Calu3 (cell line): ENCODE results near the gene GLIS1. TPM values are rescaled to one million over a fixed set of nuclear protein-coding genes. Genes with fewer than 3 reads are reported as not detected.

Experiments
- BruUV-seq: library from RNA; stranded (reverse); fragments of 400-500 nt; replicated peaks from 2 replicates; lab custom pipeline; 2021; lab: Mats Ljungman, UMichigan
- CTCF ChIA-PET: fragments of 300-600 bp; sonication (Branson Sonifier 250); formaldehyde crosslinking; loops from one replicate; lab custom pipeline; 2022; ENCODE audit warnings: antibody characterized with exemption; lab: Charles Lee
- DNase-seq: peaks from one replicate; pipeline ENCODE4 v3.0.0; 2022
- H3K27ac Mint-ChIP-seq: one replicate; pipeline ENCODE4 v1.8.0; 2022; ENCODE audit warnings: mixed read lengths; ENCODE audit not compliant: unreplicated experiment
- H3K27me3 Mint-ChIP-seq: one replicate; pipeline ENCODE4 v1.8.0; 2022; ENCODE audit warnings: mixed read lengths; ENCODE audit not compliant: unreplicated experiment
- H3K36me3 Mint-ChIP-seq: one replicate; pipeline ENCODE4 v1.8.0; 2022; ENCODE audit warnings: mild to moderate bottlenecking, moderate library complexity, mixed read lengths; ENCODE audit not compliant: insufficient read depth, unreplicated experiment
- H3K4me1 Mint-ChIP-seq: one replicate; pipeline ENCODE4 v1.8.0; 2022; ENCODE audit warnings: mild to moderate bottlenecking, low read depth, mixed read lengths; ENCODE audit not compliant: unreplicated experiment
- H3K4me3 Mint-ChIP-seq: one replicate; pipeline ENCODE4 v1.8.0; 2022; ENCODE audit warnings: mild to moderate bottlenecking, low read depth, moderate library complexity, mixed read lengths; ENCODE audit not compliant: unreplicated experiment
- H3K9me3 Mint-ChIP-seq: one replicate; pipeline ENCODE4 v1.8.0; 2022; ENCODE audit warnings: low read depth, mixed read lengths; ENCODE audit not compliant: unreplicated experiment
- CTCF ChIP-seq: fragments of 200-600 bp; IDR thresholded peaks from one replicate; pipeline ENCODE4 v1.8.0; 2022; ENCODE audit warnings: antibody characterized with exemption; ENCODE audit not compliant: unreplicated experiment
- intact Hi-C: fragments of 100-400 bp; cut with micrococcal nuclease; formaldehyde crosslinking; loops from one replicate; pipeline ENCODE4 v1.10.0; 2022; ENCODE audit not compliant: unreplicated experiment
- total RNA-seq: library from RNA; stranded (reverse); gene quantifications from 2 replicates; pipeline ENCODE4 v1.2.3, GENCODE V29; 2022

The GLIS1 gene
- total RNA-seq, 1 experiment from 2014 or later: not detected

DNA sequence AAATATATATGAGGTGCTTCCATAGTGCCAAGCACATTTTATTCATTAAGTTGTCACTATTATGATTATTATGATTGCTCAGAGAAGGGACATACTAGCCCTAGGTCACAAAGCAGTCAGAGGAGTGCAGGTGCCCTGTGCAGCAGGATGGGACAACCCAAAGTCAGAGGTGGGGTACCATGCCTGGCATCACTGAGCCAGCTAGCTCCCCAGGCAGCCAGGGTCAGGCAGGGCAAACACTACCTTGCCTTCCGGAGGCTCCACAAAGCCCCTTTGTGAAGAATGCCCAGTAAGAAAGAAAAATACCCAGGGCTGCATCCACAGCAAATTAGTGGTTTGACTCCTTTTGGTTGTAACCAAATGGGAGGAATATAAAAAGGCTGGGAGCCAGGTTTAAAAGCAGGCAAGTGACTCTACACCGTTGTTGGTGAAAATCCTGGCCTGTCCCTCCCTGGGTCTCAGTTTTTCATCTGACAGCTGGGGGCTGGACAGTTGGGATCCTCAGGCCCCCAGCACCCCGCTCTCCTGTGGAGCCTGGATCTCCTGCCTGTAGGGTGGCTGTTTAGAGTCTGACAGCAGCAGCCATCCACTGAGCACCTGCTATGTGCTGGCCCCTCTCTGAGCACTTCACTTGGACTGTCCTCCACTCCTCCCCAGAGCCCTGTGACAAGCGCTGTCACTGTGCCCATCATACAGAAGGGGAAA is 98.8 kb downstream of the GLIS1 start:
- Mint-ChIP-seq H3K27me3 (peaks cover 89% of the 10 kb centered on the region), H3K4me1 (no peaks in the 10 kb centered on the region), H3K36me3 (no peaks in the 10 kb centered on the region), H3K9me3 (no peaks in the 10 kb centered on the region), H3K4me3 (no peak overlapping the region), H3K27ac (no peak overlapping the region)
- BruUV-seq: no TSS peak
- CTCF ChIA-PET: no interaction called here
- no peak for TF ChIP-seq CTCF
- intact Hi-C loops: loop anchor here (1.0 to 5.0 kb wide), 2 partner anchors 42 to 112 kb away; no protein-coding TSS in a partner anchor
- no peak for DNase-seq

DNA sequence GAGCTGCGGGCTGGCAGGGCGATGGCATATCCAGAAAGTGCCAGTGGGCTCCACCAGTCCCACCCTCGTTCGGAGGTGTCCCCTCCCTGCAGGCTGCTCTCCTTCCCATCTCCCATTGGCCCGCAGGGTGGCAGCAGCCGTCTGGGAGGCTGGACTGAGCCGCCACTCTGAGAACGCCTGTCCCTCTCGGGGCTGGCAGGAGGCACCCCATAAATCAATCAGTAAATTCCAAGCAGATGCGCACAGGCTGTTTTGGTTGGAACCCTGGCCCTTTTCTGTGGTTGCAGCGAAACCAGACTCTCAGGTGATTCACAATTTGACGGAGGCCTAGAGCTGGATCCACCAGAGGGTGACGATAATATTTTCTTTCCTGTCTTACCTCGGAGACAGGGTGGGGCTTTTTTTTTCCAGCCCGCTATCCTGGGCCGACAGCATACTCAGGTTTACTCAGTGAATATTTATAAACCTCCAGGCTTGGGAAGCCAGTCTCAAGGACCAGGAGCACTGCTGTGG is 99.7 kb downstream of the GLIS1 start:
- CTCF ChIA-PET: no interaction called here
- Mint-ChIP-seq H3K27me3 (peaks cover 81% of the 10 kb centered on the region), H3K36me3 (no peaks in the 10 kb centered on the region), H3K4me3 (no peak overlapping the region), H3K27ac (no peak overlapping the region), H3K9me3 (no peaks in the 10 kb centered on the region), H3K4me1 (no peaks in the 10 kb centered on the region)
- DNase-seq: peak; percentile 34
- no TSS peak for BruUV-seq
- intact Hi-C loops: loop anchor here (1.0 to 5.0 kb wide), 2 partner anchors 43 to 113 kb away; no protein-coding TSS in a partner anchor
- TF ChIP-seq CTCF: no peak

- no peak for TF ChIP-seq CTCF
- Mint-ChIP-seq H3K4me3 (no peak overlapping the region), H3K9me3 (no peaks in the 10 kb centered on the region), H3K27me3 (peaks cover 73% of the 10 kb centered on the region), H3K4me1 (no peaks in the 10 kb centered on the region), H3K27ac (no peak overlapping the region), H3K36me3 (no peaks in the 10 kb centered on the region)
- no TSS peak for BruUV-seq
- intact Hi-C loops: loop anchor here (1.0 to 5.0 kb wide), 2 partner anchors 44 to 114 kb away; no protein-coding TSS in a partner anchor
- CTCF ChIA-PET: no interaction called here
- DNase-seq: no peak
Measured at GRCh38 chr1:53638360-53639035, 100.5 kb downstream of the GLIS1 start.

GRCh38 chr1:53637511-53638359 is 101.2 kb downstream of the GLIS1 start:
- DNase-seq: no peak
- CTCF ChIA-PET: no interaction called here
- Mint-ChIP-seq H3K4me3 (no peak overlapping the region), H3K27ac (no peak overlapping the region), H3K4me1 (no peaks in the 10 kb centered on the region), H3K9me3 (no peaks in the 10 kb centered on the region), H3K36me3 (no peaks in the 10 kb centered on the region), H3K27me3 (peaks cover 66% of the 10 kb centered on the region)
- TF ChIP-seq CTCF: no peak
- intact Hi-C loops: loop anchor here (5.0 kb wide), 1 partner anchor 115 kb away; no protein-coding TSS in a partner anchor
- BruUV-seq: no TSS peak
